NCI-H345 treated with DMSO at 0.1 percent for 48 hours (cell line): ENCODE results near the gene ZSCAN5C.
"Not testable (repeated sequence)": the region's sequence is repeated elsewhere in the genome, so short reads cannot be mapped to it uniquely, and the experiment has no call there.

Experiments
- DNase-seq: peaks from one replicate; lab custom pipeline; 2025; ENCODE audit not compliant: unreplicated experiment; lab: John Stamatoyannopoulos, UW

ZSCAN5C gene

GRCh38 chr19:56201973-56202372, at the start of gene ZSCAN5C:
Gene ZSCAN5C (plus strand): TSS chr19:56202273. CDS start chr19:56205914, 3,641 bp downstream.
- DNase-seq: no peak

DNA sequence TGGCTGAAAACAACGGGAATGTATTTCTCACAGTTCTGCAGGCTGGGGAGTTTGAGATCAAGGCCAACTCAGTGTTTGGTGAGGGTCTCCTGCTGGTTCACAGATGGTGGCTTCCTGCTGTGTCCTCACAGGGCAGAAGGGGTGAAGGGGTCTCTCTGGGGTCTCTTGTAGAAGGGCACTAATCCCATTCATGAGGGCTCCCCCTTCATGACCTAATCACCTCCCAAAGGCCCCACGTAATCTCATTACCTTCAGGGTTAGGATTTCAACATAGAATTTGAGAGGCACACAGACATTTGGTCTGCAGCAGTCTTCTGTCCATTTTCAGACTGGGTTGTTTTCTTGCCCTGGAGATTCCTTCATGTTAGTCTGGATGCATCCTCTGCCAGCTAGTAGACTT, 49.4 kb upstream of the ZSCAN5C start:
- DNase-seq: no peak

- DNase-seq: no peak
Measured at GRCh38 chr19:56153507-56153906, 48.6 kb upstream of the ZSCAN5C start.

GRCh38 chr19:56155124-56155687, 46.9 kb upstream of the ZSCAN5C start:
- no peak for DNase-seq

GRCh38 chr19:56156768-56157167, 45.3 kb upstream of the ZSCAN5C start:
- no peak for DNase-seq

DNA sequence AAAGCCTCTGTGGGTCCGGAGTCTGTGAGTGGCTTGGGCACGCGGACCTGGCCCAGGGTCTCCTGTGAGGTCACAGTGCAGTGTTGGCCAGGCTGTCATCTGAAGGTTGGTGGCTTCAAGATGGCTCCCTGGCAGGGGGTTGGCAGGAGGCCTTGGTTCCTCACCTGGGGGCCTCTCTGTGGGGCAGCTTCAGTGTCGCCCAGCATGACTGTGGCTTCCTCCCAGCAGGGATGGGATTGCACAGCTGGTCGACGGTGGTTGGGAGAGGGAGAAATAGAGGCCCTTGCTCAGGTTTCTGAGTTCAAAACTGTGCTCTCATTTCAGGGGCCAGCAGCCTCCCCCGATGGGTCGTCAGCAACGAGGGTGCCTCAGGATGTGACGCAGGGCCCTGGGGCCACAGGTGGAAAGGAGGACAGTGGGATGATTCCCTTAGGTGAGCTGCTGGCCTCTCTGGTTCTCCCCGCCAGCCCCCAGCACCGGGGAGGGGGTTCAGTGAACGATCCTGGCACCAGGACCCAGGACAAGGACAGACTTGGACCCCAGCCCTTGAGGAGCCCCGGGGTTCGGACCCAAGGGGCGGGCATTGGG, 43.8 kb upstream of the ZSCAN5C start:
- DNase-seq: no peak

GRCh38 chr19:56159009-56159559, 43.0 kb upstream of the ZSCAN5C start:
- no peak for DNase-seq

DNA sequence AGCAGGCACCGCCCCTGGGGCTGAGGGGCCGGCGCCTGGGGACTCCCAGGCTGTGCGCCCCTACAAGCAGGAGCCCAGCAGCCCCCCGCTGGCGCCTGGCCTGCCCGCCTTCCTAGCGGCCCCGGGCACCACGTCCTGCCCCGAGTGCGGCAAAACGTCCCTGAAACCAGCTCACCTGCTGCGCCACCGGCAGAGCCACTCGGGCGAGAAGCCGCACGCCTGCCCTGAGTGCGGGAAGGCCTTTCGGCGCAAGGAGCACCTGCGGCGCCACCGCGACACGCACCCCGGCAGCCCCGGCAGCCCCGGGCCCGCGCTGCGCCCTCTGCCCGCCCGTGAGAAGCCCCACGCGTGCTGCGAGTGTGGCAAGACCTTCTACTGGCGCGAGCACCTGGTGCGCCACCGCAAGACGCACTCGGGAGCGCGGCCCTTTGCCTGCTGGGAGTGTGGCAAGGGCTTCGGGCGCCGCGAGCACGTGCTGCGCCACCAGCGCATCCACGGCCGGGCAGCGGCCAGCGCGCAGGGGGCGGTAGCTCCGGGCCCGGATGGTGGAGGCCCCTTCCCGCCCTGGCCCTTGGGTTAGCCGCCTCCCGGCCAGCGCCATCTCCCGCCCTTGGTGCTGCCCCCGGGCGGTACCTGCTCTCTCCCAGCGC, 42.3 kb upstream of the ZSCAN5C start:
- no peak for DNase-seq

DNA sequence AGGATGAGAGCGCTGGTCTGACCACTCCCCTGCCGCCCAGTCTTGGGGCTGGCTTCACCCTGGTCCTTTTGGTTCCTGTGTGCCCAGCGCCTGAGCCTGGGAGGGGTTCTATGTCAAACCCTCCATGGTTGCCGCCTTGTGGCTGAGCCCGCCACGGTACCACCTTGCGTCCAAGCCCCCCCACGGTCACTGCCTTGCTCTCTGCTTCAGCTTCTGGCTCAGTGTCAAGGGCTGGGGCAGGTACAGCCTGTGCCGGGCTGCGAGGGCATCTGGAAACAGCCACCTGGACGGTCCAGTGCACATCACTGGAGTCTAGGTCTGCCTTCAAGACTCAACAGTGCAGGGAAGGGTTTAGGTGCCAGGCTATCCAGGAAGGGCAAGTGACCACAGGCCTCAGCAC, 40.5 kb upstream of the ZSCAN5C start:
- no peak for DNase-seq

- no peak for DNase-seq
Measured at GRCh38 chr19:56162258-56162657, 39.8 kb upstream of the ZSCAN5C start.

DNA sequence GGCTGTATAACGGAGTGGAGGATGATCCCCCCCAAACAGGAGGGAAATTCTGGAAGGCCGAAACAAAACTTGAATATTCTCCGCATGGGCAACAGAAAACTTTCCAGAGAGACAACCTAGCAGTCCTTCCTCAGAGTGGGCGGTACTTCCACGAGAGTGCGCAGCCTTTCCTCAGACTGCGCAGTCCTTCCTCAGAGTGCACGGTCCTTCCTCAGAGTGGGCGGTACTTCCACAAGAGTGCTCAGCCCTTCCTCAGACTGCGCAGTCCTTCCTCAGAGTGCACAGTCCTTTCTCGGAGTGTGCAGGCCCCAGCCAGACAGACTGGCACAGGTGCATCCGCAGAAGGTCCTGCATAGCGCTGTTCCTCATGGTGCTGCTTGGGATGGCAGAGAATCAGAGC, 39.0 kb upstream of the ZSCAN5C start:
- no peak for DNase-seq

GRCh38 chr19:56167064-56167578, 35.0 kb upstream of the ZSCAN5C start:
- DNase-seq: no peak

DNA sequence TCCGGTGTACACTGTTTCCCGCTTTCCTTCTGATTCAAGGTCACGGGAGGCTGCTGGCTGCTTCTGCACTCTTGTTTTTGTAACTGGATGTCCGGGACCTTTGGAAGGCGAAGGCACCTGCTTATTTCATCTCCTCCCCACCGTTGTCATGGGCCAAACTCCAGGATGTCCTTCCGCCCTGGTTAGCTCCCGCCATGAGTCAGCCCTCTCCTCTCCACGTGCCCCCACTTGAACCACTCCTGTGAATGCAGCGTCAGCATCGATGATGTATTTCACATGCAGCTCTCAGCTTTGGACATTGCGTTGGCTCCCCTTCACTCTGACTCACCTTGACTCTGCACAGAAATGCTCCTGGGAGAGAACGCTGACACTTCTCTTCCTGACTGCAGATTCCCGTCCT, 31.8 kb upstream of the ZSCAN5C start:
- DNase-seq: no peak

- DNase-seq: no peak
Measured at GRCh38 chr19:56174086-56174485, 28.0 kb upstream of the ZSCAN5C start.

GRCh38 chr19:56174550-56174949, 27.5 kb upstream of the ZSCAN5C start:
- no peak for DNase-seq

DNA sequence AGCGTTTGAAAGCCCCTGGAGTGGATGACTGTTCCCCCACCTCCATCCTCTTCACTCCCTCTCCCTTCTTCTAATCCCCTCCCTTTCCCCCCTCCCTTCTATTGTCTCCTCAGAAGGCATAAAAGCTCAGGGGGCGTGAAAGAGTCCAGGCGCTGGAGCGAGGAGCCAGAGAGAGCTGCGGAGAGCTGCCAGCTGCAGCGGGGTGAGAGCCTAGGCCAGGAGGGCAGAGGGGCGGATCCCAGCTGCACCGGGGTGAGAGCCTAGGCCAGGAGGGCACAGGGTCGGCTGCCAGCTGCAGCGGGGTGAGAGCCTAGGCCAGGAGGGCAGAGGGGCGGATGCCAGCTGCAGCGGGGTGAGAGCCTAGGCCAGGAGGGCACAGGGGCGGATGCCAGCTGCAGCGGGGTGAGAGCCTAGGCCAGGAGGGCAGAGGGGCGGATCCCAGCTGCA, 26.2 kb upstream of the ZSCAN5C start, which contains the start of gene GALP:
Gene GALP (plus strand): TSS at position 148 of the 447 bp plus-strand sequence. CDS start 1,101 bp downstream, outside the sequence.
- not testable (repeated sequence) for DNase-seq

- not testable (repeated sequence) for DNase-seq
Measured at GRCh38 chr19:56176310-56176709, 25.8 kb upstream of the ZSCAN5C start.

GRCh38 chr19:56176881-56177280, 25.2 kb upstream of the ZSCAN5C start:
- no peak for DNase-seq

DNA sequence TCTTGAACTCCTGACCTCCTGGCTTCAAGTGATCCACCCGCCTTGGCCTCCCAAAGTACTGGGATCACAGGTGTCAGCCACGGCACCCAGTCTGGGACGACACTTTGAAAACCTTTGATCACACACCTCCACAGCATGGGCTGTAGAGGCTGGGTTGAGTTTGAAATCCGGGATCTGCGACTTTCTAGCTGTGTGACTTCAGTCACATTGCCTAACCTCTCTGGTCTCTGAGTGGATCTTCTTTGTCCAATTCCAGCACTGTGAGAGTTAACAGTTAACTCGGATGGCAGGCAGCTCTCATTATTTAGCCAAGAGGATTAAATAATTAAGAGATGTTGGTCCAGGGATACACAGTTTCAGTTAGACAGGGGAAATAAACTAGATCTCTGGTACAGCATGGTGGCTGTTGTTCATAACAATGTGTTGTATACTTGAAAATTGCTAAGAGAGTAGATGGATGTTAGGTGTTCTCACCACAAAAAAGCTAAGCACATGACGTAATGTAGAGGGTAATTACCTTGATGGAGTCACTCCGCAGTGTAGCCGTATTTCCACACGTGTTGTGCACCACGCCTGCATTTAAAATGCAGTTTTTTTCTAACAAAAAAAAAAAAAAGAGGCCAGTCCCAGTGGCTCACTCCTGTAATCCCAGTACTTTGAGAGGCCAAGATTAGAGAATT, 24.4 kb upstream of the ZSCAN5C start:
- DNase-seq: no peak

DNA sequence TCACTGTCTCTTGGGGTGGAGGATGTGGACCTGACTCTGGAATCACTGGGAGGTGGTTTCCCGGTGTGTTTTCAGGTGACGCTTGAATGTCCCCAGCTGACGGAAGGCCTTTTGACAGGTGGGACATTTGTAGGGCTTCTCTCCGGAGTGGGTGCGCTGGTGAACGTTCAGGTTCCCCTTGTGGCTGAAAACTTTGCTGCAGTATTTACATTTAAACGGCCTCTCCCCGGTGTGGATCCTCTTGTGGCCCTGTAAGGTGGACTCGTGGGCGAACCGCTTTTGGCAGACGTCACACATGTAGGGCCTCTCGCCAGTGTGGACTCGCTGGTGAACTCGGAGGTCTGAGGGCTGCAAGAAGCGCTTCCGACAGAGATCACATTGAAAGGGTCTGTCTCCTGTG, 12.3 kb upstream of the ZSCAN5C start:
- no peak for DNase-seq

DNA sequence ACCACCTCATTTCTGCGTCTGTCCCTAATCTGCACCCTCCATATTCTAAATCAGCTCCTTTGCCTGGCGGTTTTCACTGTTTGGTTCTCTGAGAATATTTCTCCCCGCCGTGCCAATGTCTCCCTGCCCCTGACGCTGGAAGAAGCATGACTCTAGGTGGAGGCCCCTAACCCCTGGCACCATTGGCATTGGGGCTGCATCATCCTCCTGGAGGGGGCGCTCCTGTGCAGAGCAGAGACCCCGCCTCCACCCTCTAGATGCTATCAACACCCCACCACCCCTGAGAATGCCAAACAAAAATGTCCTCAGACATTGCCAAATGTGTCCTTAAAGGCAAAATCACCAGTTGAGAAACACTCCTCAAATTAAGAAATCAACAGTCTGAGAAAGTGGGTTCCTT, 11.0 kb upstream of the ZSCAN5C start:
- DNase-seq: no peak
